Caco-2 (cell line): ENCODE data around the gene MRAP. TPM values are rescaled to one million over a fixed set of nuclear protein-coding genes. Genes with fewer than 3 reads are reported as not detected.

ENCODE experiments used
- BruUV-seq: library from RNA; stranded (reverse); fragments of 400-500 nt; replicated peaks from 2 replicates; lab custom pipeline; 2021; lab: Mats Ljungman, UMichigan
- CTCF ChIA-PET: fragments of 300-600 bp; sonication (Branson Sonifier 250); formaldehyde crosslinking; loops from one replicate; lab custom pipeline; 2022; ENCODE audit warnings: antibody characterized with exemption; lab: Charles Lee
- POLR2A ChIA-PET: fragments of 300-600 bp; sonication (Branson Sonifier 250); formaldehyde crosslinking; loops from one replicate; lab custom pipeline; 2022; ENCODE audit warnings: antibody characterized with exemption; lab: Charles Lee
- DNase-seq, 2 experiments: peaks; one replicate each; pipeline versions ENCODE4 v3.0.0 to v3.0.0-alpha.2; 2020 to 2022
- H3K27me3 ChIP-seq: replicated peaks from 2 replicates; pipeline ENCODE4 v1.6.0; 2011; ENCODE audit warnings: low read length; ENCODE audit not compliant: control insufficient read depth, insufficient read depth
- H3K36me3 ChIP-seq: 2 replicates; pipeline ENCODE4 v1.5.1; 2011; ENCODE audit warnings: low read length; ENCODE audit not compliant: control insufficient read depth, insufficient read depth
- H3K4me1 ChIP-seq: fragments of 250-450 bp; sonication (Bioruptor Pico); 2 replicates; pipeline ENCODE4 v1.5.1; 2020; ENCODE audit warnings: mild to moderate bottlenecking
- H3K4me3 ChIP-seq: 2 replicates; pipeline ENCODE4 v1.5.1; 2011; ENCODE audit warnings: low read depth, mild to moderate bottlenecking, control low read depth, low read length
- H3K9me3 ChIP-seq: fragments of 250-450 bp; sonication (Bioruptor Pico); 2 replicates; pipeline ENCODE4 v1.5.1; 2020; ENCODE audit warnings: mild to moderate bottlenecking, moderate library complexity
- H3K27ac Mint-ChIP-seq: one replicate; pipeline ENCODE4 v1.8.0; 2022; ENCODE audit warnings: mixed read lengths; ENCODE audit not compliant: unreplicated experiment
- H3K27me3 Mint-ChIP-seq: one replicate; pipeline ENCODE4 v1.8.0; 2022; ENCODE audit warnings: mixed read lengths; ENCODE audit not compliant: insufficient read depth, unreplicated experiment
- H3K36me3 Mint-ChIP-seq: one replicate; pipeline ENCODE4 v1.8.0; 2022; ENCODE audit warnings: mild to moderate bottlenecking, mixed read lengths; ENCODE audit not compliant: insufficient read depth, unreplicated experiment
- H3K4me1 Mint-ChIP-seq: one replicate; pipeline ENCODE4 v1.8.0; 2022; ENCODE audit warnings: low read depth, mixed read lengths; ENCODE audit not compliant: unreplicated experiment
- H3K4me3 Mint-ChIP-seq: one replicate; pipeline ENCODE4 v1.8.0; 2022; ENCODE audit warnings: mild to moderate bottlenecking, moderate library complexity, mixed read lengths; ENCODE audit not compliant: unreplicated experiment
- H3K9me3 Mint-ChIP-seq: one replicate; pipeline ENCODE4 v1.8.0; 2022; ENCODE audit warnings: mixed read lengths; ENCODE audit not compliant: unreplicated experiment
- CTCF ChIP-seq, 2 experiments: fragments of 200-600 bp in 1 of 2; IDR thresholded peaks; 1 replicate in 1 of 2; 2 replicates in 1 of 2; pipeline versions ENCODE4 v1.5.1 to v1.8.0; 2011 to 2022; ENCODE audit warnings: antibody characterized with exemption in 1 of 2, control low read depth in 1 of 2, inconsistent platforms in 1 of 2, low read depth in 1 of 2, low read length in 1 of 2, mild to moderate bottlenecking in 1 of 2, moderate library complexity in 1 of 2; ENCODE audit not compliant: insufficient read depth in 1 of 2, severe bottlenecking in 1 of 2, unreplicated experiment in 1 of 2
- intact Hi-C: fragments of 100-400 bp; cut with micrococcal nuclease; formaldehyde crosslinking; loops from one replicate; pipeline ENCODE4 v1.10.0; 2022; ENCODE audit not compliant: unreplicated experiment
- total RNA-seq: library from RNA; stranded (reverse); gene quantifications from 2 replicates; pipeline ENCODE4 v1.2.3, GENCODE V29; 2022

The MRAP gene
- total RNA-seq, 1 experiment from 2014 or later: not detected

GRCh38 chr21:32337206-32337605, 38.6 kb downstream of the MRAP start:
- BruUV-seq: no TSS peak
- H3K36me3 ChIP-seq: peaks cover 1% of the 10 kb centered on the region; the same call in 1 of the 2 replicates
- Mint-ChIP-seq H3K4me3 (no peak overlapping the region), H3K9me3 (no peaks in the 10 kb centered on the region), H3K27me3 (no peaks in the 10 kb centered on the region), H3K27ac (no peak overlapping the region), H3K36me3 (peaks cover 75% of the 10 kb centered on the region), H3K4me1 (no peaks in the 10 kb centered on the region)
- ChIA-PET POLR2A (no interaction called here), CTCF (no interaction called here)
- no peak for DNase-seq
- no peaks in the 10 kb centered on the region for H3K27me3 ChIP-seq
- intact Hi-C loops: no loop called here
- H3K9me3 ChIP-seq: no peaks in the 10 kb centered on the region
- no peak overlapping the region for H3K4me3 ChIP-seq
- no peaks in the 10 kb centered on the region for H3K4me1 ChIP-seq
- no peak for TF ChIP-seq CTCF (IDR thresholded peaks at IDR 0.05; ENCODE audit: insufficient read depth in 1 of 2, low read depth in 1 of 2, low read length in 1 of 2, severe bottlenecking in 1 of 2, unreplicated experiment in 1 of 2)

GRCh38 chr21:32338209-32338921, 39.7 kb downstream of the MRAP start:
- H3K27ac Mint-ChIP-seq: no peak overlapping the region
- TF ChIP-seq CTCF (IDR thresholded peaks at IDR 0.05; ENCODE audit: insufficient read depth in 1 of 2, low read depth in 1 of 2, low read length in 1 of 2, severe bottlenecking in 1 of 2, unreplicated experiment in 1 of 2): no peak
- peaks cover 76% of the 10 kb centered on the region for H3K36me3 Mint-ChIP-seq
- Histone ChIP-seq H3K9me3 (no peaks in the 10 kb centered on the region), H3K27me3 (no peaks in the 10 kb centered on the region), H3K4me3 (no peak overlapping the region), H3K36me3 (peaks cover 1% of the 10 kb centered on the region; the same call in 1 of the 2 replicates), H3K4me1 (no peaks in the 10 kb centered on the region)
- POLR2A ChIA-PET: no interaction called here
- H3K4me3 Mint-ChIP-seq: no peak overlapping the region
- CTCF ChIA-PET: no interaction called here
- no peaks in the 10 kb centered on the region for H3K9me3 Mint-ChIP-seq
- intact Hi-C loops: no loop called here
- no TSS peak for BruUV-seq
- no peaks in the 10 kb centered on the region for H3K4me1 Mint-ChIP-seq
- DNase-seq: no peak
- no peaks in the 10 kb centered on the region for H3K27me3 Mint-ChIP-seq

- no peaks in the 10 kb centered on the region for H3K27me3 Mint-ChIP-seq
- no peaks in the 10 kb centered on the region; the same call in 1 of the 2 replicates for H3K36me3 ChIP-seq
- POLR2A ChIA-PET: no interaction called here
- BruUV-seq: no TSS peak
- no peaks in the 10 kb centered on the region for H3K4me1 ChIP-seq
- no peak for TF ChIP-seq CTCF (IDR thresholded peaks at IDR 0.05; ENCODE audit: insufficient read depth in 1 of 2, low read depth in 1 of 2, low read length in 1 of 2, severe bottlenecking in 1 of 2, unreplicated experiment in 1 of 2)
- no peaks in the 10 kb centered on the region for H3K9me3 Mint-ChIP-seq
- H3K4me1 Mint-ChIP-seq: no peaks in the 10 kb centered on the region
- H3K36me3 Mint-ChIP-seq: peaks cover 85% of the 10 kb centered on the region
- no peak overlapping the region for H3K27ac Mint-ChIP-seq
- DNase-seq: no peak
- H3K4me3 Mint-ChIP-seq: no peak overlapping the region
- H3K27me3 ChIP-seq: no peaks in the 10 kb centered on the region
- intact Hi-C loops: no loop called here
- CTCF ChIA-PET: interaction anchor here (0.6 kb wide), 1 partner anchor 60 kb away, joined by 6 read pairs; no protein-coding TSS in a partner anchor
- no peaks in the 10 kb centered on the region for H3K9me3 ChIP-seq
- H3K4me3 ChIP-seq: no peak overlapping the region
These were observed 42.5 kb downstream of the MRAP start for GRCh38 chr21:32340863-32341848.
